Measurements from ENCODE around the gene PDLIM7.

DNA sequence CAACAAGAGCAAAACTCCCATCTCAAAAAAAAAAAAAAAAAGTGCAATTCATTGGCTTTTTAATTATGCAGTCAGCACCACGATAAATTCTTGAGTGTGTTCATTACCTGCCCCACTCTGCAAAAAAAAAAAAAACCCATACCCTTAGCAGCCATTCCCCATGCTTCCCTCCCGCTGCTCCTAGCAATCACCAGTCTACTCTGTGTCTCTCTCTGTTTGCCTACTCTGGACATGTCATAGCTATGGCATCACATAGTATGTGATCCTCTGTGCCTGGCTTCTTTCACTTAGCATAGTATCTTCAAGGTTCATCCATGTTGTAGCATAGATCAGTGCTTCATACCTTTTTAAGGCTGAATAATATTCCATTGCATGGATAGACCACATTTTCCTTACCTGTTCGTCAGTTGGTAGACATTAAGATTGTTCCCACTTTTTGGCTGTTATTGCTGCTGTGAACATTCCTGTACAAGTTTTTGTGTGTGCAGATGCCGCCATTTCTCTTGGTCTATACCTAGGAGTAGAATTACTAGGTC, 57.8 kb downstream of the PDLIM7 start:
- TF ChIP-seq, protein P1, sequence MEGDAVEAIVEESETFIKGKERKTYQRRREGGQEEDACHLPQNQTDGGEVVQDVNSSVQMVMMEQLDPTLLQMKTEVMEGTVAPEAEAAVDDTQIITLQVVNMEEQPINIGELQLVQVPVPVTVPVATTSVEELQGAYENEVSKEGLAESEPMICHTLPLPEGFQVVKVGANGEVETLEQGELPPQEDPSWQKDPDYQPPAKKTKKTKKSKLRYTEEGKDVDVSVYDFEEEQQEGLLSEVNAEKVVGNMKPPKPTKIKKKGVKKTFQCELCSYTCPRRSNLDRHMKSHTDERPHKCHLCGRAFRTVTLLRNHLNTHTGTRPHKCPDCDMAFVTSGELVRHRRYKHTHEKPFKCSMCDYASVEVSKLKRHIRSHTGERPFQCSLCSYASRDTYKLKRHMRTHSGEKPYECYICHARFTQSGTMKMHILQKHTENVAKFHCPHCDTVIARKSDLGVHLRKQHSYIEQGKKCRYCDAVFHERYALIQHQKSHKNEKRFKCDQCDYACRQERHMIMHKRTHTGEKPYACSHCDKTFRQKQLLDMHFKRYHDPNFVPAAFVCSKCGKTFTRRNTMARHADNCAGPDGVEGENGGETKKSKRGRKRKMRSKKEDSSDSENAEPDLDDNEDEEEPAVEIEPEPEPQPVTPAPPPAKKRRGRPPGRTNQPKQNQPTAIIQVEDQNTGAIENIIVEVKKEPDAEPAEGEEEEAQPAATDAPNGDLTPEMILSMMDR (IDR thresholded peaks at IDR 0.05), result no peak
- no peak for TF ChIP-seq POLR2A (IDR thresholded peaks at IDR 0.05)
